GM18873 (cell line): ENCODE results near the gene RXRA.
"Not testable (repeated sequence)": the region's sequence is repeated elsewhere in the genome, so short reads cannot be mapped to it uniquely, and the experiment has no call there.

Source experiments
- ATAC-seq: cut with Tn5 transposase; IDR thresholded peaks from one replicate; pipeline ENCODE4 v1.9.1; 2021; ENCODE audit warnings: mild to moderate bottlenecking, moderate library complexity, moderate number of reproducible peaks; ENCODE audit not compliant: unreplicated experiment, low FRiP score

RXRA gene

GRCh38 chr9:134306636-134307600, 19.3 kb upstream of the RXRA start:
- no peak for ATAC-seq

DNA sequence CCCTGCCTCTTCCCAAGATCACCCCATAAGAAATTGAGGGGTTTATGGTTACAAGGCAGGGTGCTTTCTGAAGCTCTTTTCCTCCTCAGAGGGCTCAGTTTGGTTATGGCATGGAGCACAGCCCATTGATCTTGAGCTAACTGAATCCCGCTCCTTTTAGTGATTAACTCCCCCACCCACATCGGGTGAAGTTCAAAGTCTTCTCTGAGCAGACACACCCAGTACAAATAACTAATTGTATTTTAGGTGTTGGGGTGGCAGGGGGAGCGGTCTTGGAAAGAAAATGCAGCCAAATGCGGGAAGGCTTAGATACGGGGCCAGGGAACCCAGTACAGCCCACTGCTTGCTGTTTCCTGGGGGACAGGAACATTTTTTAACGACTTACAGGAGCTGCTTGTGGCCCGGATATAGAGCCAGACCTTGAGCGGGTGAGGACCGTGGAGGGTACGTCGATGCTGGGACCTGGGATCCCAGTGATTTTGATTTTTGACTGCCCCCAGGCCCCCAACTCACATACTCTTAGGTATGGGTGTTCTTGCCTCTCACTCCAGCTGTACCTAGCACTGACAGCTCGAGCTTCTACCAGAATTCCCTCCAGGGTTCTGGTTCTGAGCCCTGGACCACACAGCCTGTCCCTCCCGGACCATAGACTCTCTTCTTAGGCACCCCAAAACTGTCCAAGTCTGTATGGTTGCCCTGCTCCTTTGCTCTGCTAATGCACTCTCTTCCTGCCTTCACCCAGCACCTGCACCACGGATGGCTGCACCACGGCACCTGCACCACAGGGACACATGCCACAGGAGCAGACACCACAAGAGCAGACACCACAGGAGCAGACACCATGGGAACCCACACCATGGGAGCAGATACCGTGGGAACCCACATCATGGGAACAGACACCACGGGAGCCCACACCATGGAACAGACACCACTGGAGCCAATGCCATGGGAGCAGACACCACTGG, 18.3 kb upstream of the RXRA start:
- ATAC-seq, result no peak

DNA sequence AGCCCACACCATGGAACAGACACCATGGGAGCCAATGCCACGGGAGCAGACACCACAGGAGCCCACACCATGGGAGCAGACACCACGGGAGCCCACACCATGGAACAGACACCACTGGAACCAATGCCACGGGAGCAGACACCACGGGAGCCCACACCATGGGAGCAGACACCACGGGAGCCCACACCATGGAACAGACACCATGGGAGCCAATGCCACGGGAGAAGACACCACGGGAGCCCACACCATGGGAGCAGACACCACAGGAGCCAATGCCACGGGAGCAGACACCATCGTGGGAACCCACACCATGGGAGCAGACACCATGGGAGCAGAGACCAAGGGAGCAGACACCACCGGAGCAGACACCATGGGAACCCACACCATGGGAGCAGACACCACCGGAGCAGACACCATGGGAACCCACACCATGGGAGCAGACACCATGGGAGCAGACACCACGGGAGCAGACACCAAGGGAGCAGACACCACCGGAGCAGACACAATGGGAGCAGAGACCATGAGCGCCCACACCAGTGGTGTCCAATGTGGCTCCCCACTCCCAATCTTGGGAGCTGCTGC, 17.5 kb upstream of the RXRA start:
- not testable (repeated sequence) for ATAC-seq

- ATAC-seq, result no peak
Observed at GRCh38 chr9:134313470-134313869, 12.8 kb upstream of the RXRA start.

DNA sequence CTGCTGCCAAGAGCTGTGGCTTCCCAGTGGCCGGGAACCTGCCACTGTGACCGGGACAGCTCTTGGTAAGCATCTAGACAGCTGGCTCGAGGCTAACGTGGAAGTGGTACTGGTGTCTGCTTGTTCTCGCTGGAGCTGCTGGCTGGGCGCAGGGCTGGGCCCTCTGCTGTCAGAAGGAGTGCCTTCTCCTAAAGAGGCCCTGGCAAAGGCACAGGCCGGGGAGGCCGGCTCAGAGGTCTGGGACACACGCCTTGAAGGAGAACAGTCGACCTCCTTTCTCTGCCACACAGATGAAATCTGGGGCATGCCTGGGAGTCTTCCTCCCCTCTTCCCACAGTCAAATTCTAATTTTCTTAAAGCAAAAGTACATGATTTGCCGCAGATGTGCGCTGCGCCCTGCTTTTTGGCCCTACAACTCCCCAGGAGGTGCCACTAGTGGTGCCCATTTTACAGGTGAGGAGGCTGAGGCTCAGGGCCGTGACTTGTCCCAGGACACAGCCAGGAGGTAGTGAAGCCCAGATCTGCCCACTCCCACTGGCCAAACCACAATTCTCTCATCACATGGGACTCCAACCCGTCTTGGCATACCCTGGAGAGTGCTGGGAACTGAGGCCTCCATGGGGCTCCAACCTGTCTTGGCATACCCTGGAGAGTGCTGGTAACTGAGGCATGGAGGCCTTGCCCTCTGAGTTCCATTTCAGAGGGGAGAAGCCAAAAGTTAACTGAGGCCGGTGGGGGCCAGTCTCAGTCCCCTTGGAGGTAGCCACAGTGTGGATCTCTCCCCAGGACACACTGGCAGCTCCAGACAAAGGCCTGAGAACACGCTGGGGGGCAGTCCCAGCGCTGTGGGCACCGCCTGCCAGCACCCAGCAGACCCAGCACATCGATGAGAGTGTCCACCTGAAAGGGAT, 12.0 kb upstream of the RXRA start:
- no peak for ATAC-seq

GRCh38 chr9:134314950-134315715, 11.1 kb upstream of the RXRA start:
- no peak for ATAC-seq

DNA sequence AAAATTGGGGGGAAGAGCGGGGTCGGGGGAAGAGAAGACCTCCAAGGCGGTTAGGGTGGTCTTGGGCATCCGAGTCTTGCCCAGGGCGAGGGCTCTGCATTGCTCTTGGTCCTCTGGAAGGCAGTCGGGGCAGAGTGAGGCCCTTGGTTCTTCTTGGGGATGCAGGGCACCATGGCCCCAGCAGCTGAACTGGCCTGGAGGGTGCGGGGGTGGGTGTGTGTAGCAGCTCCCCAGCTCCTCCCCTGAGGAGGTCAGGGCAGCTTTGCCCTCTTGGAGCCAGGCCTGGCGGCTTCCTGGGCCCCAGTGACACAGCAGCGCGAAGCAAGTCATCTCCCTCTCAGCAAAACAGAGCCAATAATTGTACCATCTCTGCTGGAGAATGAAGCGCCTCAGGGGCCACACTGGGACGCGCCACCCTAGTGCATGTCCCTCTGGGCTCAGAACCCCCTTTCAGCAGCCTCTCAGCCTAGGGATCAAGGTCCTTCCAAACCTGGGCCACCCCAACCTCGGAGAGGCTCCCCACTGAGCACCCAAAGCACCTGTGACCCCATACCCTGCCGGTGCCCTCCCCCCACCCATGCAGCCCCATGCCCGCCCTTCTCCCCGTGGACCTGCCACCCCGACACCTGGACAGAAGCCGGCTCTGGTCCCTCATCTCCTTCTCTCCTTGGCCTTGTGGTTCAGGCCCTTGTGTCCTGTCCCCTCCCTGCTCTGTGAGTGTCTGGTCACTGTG, 10.4 kb upstream of the RXRA start:
- ATAC-seq, result no peak

GRCh38 chr9:134316449-134317160, 9.7 kb upstream of the RXRA start:
- ATAC-seq, result no peak

DNA sequence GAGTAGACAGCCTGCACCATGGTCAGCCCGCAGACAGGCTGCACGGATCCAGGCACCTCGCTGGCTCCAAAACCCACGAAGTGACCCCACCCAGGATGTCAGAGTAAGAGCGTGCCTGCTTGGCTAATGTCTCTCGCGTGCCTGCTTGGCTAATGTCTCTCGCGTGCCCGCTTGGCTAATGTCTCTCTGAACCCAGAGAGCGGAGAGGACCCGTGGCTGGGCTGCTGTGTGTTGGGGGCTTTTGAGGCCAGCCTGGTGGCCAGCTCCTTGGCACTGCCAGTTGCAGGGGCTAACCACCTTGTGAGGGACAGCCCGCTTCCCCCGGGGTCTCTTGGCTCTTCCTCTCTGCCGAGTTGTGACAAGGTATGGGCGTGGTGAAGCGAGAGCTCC, 8.9 kb upstream of the RXRA start:
- ATAC-seq, result no peak

DNA sequence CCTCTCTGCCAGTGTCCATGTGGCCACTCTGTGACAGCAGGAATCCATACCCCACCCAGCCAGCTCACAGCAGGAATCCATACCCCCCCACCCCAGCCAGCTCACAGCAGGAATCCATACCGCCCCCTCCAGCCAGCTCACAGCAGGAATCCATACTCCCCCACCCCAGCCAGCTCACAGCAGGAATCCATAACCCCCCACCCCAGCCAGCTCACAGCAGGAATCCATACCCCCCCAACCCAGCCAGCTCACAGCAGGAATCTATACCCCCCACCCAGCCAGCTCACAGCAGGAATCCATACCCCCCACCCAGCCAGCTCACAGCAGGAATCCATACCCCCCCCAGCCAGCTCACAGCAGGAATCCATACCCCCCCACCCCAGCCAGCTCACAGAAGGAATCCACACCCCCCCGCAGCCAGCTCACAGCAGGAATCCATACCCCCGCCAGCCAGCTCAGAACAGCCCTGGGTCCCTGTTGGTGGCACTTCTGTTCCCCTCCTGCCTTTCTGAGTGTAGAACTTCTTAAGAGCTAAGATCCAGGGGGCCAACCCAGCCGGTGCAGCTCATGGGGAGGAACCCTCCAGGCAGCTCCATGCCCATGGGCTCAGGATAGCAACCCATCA, 8.4 kb upstream of the RXRA start:
- ATAC-seq, result no peak

DNA sequence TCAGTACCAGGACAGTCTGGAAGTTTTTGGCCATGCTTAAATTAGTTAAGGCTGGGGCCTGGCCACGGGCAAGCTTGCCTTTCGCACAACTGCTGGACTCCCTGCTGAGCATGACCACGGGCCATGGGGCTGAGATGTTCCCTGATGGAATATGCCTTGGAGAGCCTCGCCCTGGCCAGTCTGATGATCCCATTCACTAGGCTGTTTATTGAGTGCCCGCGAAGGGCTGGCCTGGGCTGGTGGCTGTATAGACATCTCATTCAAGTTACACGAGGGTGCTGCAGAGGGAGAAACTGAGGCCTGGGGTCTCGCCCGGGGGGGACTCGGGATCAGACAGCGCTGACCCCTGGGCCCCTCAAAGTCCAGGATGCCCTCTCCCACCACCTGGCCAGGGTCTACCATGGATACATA, 7.8 kb upstream of the RXRA start:
- no peak for ATAC-seq

DNA sequence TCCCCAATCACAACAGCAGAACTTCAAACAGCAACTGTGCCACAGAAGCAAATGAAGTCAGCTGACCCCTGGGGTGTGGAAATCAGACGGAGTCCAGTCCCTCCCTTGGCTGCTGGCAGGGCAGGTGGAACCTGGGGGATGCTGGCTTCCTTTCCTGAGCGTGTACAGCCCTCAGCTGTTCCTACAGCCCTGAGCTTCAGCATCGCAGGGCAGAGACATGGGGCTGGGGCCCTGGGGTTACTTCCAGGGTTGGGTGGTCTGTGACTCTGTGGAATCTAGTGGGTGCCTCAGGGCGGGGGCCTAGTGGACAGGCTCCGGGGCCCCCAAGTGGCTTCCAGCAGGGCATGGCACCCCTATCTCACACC, 7.3 kb upstream of the RXRA start:
- no peak for ATAC-seq

GRCh38 chr9:134319306-134320125, 6.7 kb upstream of the RXRA start:
- ATAC-seq, result no peak

DNA sequence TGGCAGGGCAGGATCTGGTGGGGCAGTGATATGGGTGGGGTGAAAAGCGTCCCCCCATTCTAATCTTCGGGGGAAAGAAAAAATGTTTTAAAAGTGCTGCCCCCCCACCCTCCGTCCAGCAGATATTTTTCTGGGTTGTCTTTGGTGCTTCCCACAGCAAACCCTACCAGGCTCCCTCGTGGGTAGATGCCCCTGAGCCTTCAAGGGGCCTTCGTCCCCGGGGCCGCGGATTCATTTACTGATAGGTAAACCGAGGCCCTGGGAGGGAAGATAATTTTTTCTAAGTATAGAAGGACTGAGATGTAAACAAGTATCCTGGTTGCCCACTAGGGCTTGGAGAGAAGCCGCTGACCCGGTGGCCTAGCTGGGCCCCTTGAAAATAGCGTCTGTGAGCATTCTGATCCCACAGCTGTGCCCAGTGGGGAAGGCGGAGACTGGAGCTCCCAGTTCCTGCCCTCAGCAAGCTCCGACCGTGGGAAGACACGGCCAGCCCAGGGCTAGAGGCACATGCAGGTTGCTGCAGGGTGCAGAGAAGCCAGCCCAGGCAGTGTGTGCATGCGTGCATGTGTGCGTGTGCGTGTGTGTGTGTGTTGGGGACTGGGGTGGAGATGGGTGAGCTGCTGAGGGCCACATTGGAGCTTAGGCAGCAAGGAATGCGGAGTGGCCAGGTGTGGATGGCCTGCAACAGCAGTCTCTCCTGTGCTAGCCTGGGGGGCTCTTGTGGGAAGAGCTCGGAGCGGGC, 6.0 kb upstream of the RXRA start:
- no peak for ATAC-seq

- no peak for ATAC-seq
Observed at GRCh38 chr9:134320868-134321471, 5.3 kb upstream of the RXRA start.
